SKM-1 (cell line): ENCODE measurements around the gene CKM.

Experiments
- DNase-seq: peaks from one replicate; lab custom pipeline; 2025; ENCODE audit not compliant: unreplicated experiment; lab: John Stamatoyannopoulos, UW

Gene CKM

GRCh38 chr19:45322744-45323281, at the start of gene CKM:
Gene CKM (minus strand): TSS chr19:45322875. CDS start chr19:45319713, 3,162 bp downstream.
- no peak for DNase-seq

GRCh38 chr19:45370410-45371204, 47.9 kb upstream of the CKM start, which contains the start of gene ERCC2:
Gene ERCC2 (minus strand): TSS chr19:45370573. CDS start chr19:45370540, 33 bp downstream.
- DNase-seq = peak; percentile 63

- DNase-seq = no peak
Observed at GRCh38 chr19:45368737-45369340, 46.2 kb upstream of the CKM start.

GRCh38 chr19:45368127-45368526, 45.5 kb upstream of the CKM start:
- DNase-seq = no peak

GRCh38 chr19:45364696-45365095, 42.0 kb upstream of the CKM start:
- DNase-seq = no peak

GRCh38 chr19:45363861-45364459, 41.3 kb upstream of the CKM start:
- DNase-seq = no peak

- DNase-seq = no peak
Observed at GRCh38 chr19:45362291-45362690, 39.6 kb upstream of the CKM start.

GRCh38 chr19:45361608-45362007, 38.9 kb upstream of the CKM start:
- DNase-seq = no peak

GRCh38 chr19:45358213-45358792, 35.6 kb upstream of the CKM start:
- no peak for DNase-seq

GRCh38 chr19:45357445-45357783, 34.7 kb upstream of the CKM start:
- no peak for DNase-seq

GRCh38 chr19:45356760-45357444, 34.2 kb upstream of the CKM start:
- DNase-seq = no peak

- DNase-seq = no peak
Observed at GRCh38 chr19:45355910-45356309, 33.2 kb upstream of the CKM start.

GRCh38 chr19:45355402-45355801, 32.7 kb upstream of the CKM start:
- DNase-seq = no peak

- DNase-seq = no peak
Observed at GRCh38 chr19:45354241-45354842, 31.7 kb upstream of the CKM start.

GRCh38 chr19:45352914-45353796, 30.5 kb upstream of the CKM start:
- DNase-seq = no peak

- DNase-seq = no peak
Observed at GRCh38 chr19:45352471-45352870, 29.8 kb upstream of the CKM start.

- DNase-seq = no peak
Observed at GRCh38 chr19:45352062-45352461, 29.4 kb upstream of the CKM start.

GRCh38 chr19:45351401-45351952, 28.8 kb upstream of the CKM start:
- DNase-seq = no peak

GRCh38 chr19:45350477-45351058, 27.9 kb upstream of the CKM start:
- DNase-seq = no peak
